K562 (cell line): ENCODE measurements around the gene EPHB3. TPM values are rescaled to one million over a fixed set of nuclear protein-coding genes. Genes with fewer than 3 reads are reported as not detected.

ENCODE experiments used
- ATAC-seq: fragments of 200-7000 bp; cut with Tn5 transposase; 3 replicates; pipeline ENCODE4 v1.9.1; 2020; ENCODE audit warnings: moderate library complexity
- BruUV-seq: library from RNA; stranded (reverse); fragments of 400-500 nt; replicated peaks from 2 replicates; lab custom pipeline; 2021; lab: Mats Ljungman, UMichigan
- CTCF ChIA-PET: fragments of 300-600 bp; formaldehyde crosslinking; extraction: SDS; loops from one replicate; lab custom pipeline; 2021; ENCODE audit warnings: low intra/inter-chr PET ratio; lab: Yijun Ruan, JAX
- POLR2A ChIA-PET: fragments of 300-600, 350-650 bp; sonication (Branson Sonifier 250); formaldehyde crosslinking; extraction: SDS; loops from one replicate; lab custom pipeline; 2021; ENCODE audit warnings: antibody characterized with exemption, inconsistent platforms; lab: Yijun Ruan, JAX
- DNase-seq, 4 experiments: peaks; one replicate each; pipeline versions ENCODE4 v3.0.0 to v3.0.0-alpha.2; 2011 to 2018; ENCODE audit warnings: low spot score in 3 of 4, mixed read lengths in 3 of 4; ENCODE audit errors: extremely low read depth in 1 of 4
- FAIRE-seq: peaks from 2 replicates; lab custom pipeline; 2011; peaks lifted over from hg19 to GRCh38; lab: Jason Lieb, UNC
- H2AFZ ChIP-seq: 2 replicates; pipeline ENCODE4 v1.6.0; 2011; ENCODE audit warnings: low read depth, low read length, control low read depth, inconsistent platforms
- H3K27ac ChIP-seq: fragments of 200-600 bp; 3 replicates; pipeline ENCODE4 v1.8.0; 2011; ENCODE audit warnings: low read depth, mild to moderate bottlenecking, control low read depth, inconsistent platforms, low read length, moderate library complexity, mixed read lengths; ENCODE audit errors: extremely low read depth
- H3K27me3 ChIP-seq, 2 experiments: fragments of 300-600 bp in 1 of 2; 2 replicates in 1 of 2; 3 replicates in 1 of 2; pipeline versions ENCODE4 v1.6.0 to v1.8.0; 2011; ENCODE audit warnings: inconsistent platforms in 2 of 2, low read length in 2 of 2, mild to moderate bottlenecking in 1 of 2, mixed read lengths in 1 of 2, moderate library complexity in 1 of 2; ENCODE audit not compliant: control insufficient read depth in 2 of 2, insufficient read depth in 2 of 2
- H3K36me3 ChIP-seq: fragments of 300-600 bp; 3 replicates; pipeline ENCODE4 v1.8.0; 2011; ENCODE audit warnings: mild to moderate bottlenecking, low read length, inconsistent platforms; ENCODE audit not compliant: control insufficient read depth, insufficient read depth
- H3K4me1 ChIP-seq, 2 experiments: fragments of 200-600 bp in 1 of 2; replicated peaks in 1 of 2; 2 replicates in 1 of 2; 3 replicates in 1 of 2; pipeline versions ENCODE4 v1.5.1 to v1.8.0; 2011; ENCODE audit warnings: inconsistent platforms in 2 of 2, low read length in 2 of 2, mild to moderate bottlenecking in 1 of 2, mixed read lengths in 1 of 2, moderate library complexity in 1 of 2; ENCODE audit not compliant: control insufficient read depth in 2 of 2, insufficient read depth in 2 of 2
- H3K4me2 ChIP-seq: 2 replicates; pipeline ENCODE4 v1.6.1; 2011; ENCODE audit warnings: low read length, control low read depth, inconsistent platforms, mixed read lengths; ENCODE audit not compliant: insufficient read depth
- H3K4me3 ChIP-seq: fragments of 200-600 bp; sonication (generic), shearing (Covaris generic); 2 replicates; pipeline ENCODE4 v1.5.1; 2016; ENCODE audit warnings: control low read depth, inconsistent platforms
- H3K79me2 ChIP-seq: fragments of 200-600 bp; 3 replicates; pipeline ENCODE4 v1.8.0; 2011; ENCODE audit warnings: low read length, inconsistent platforms; ENCODE audit not compliant: control insufficient read depth, insufficient read depth
- H3K9ac ChIP-seq, 2 experiments: 2 replicates each; pipeline versions ENCODE4 v1.6.0 to v1.6.1; 2011; ENCODE audit warnings: low read depth in 2 of 2, low read length in 2 of 2, control low read depth in 1 of 2, inconsistent platforms in 1 of 2, mild to moderate bottlenecking in 1 of 2, mixed read lengths in 1 of 2; ENCODE audit not compliant: insufficient read depth in 1 of 2
- H3K9me1 ChIP-seq: one replicate; pipeline ENCODE4 v1.6.0; 2011; ENCODE audit warnings: inconsistent platforms, mild to moderate bottlenecking, low read length, moderate library complexity; ENCODE audit not compliant: control insufficient read depth, insufficient read depth
- H3K9me3 ChIP-seq: replicated peaks from 2 replicates; pipeline ENCODE4 v1.5.1; 2011; ENCODE audit warnings: low read depth, low read length, inconsistent platforms; ENCODE audit not compliant: control insufficient read depth, insufficient read depth
- H4K20me1 ChIP-seq: replicated peaks from 2 replicates; pipeline ENCODE4 v1.6.1; 2011; ENCODE audit warnings: low read length, inconsistent platforms, mixed read lengths; ENCODE audit not compliant: control insufficient read depth, insufficient read depth
- BCOR ChIP-seq: fragments of 450-650 bp; IDR thresholded peaks from 2 replicates; pipeline ENCODE4 v1.6.1; 2016
- CHD1 ChIP-seq: fragments of 200-600 bp; sonication (generic); IDR thresholded peaks from one replicate; pipeline ENCODE4 v1.6.1; 2012; ENCODE audit warnings: mild to moderate bottlenecking, moderate library complexity, low read length, inconsistent platforms
- CHD4 ChIP-seq: fragments of 200-600 bp; sonication (generic); IDR thresholded peaks from 3 replicates; pipeline ENCODE4 v1.6.1; 2012; ENCODE audit warnings: low read depth, mild to moderate bottlenecking, mixed read lengths, low read length, inconsistent platforms; ENCODE audit not compliant: insufficient read depth, insufficient replicate concordance, poor library complexity, severe bottlenecking
- HOXB6 ChIP-seq: fragments of 250-450 bp; sonication (Bioruptor Pico); IDR thresholded peaks from 2 replicates; pipeline ENCODE4 v1.5.1; 2022; ENCODE audit warnings: mild to moderate bottlenecking, borderline replicate concordance
- HSF4 ChIP-seq: fragments of 250-450 bp; sonication (Bioruptor Pico); IDR thresholded peaks from 2 replicates; pipeline ENCODE4 v2.1.2; 2022; ENCODE audit warnings: mild to moderate bottlenecking, moderate library complexity, borderline replicate concordance
- JUNB ChIP-seq: fragments of 450-650 bp; formaldehyde crosslinking; conservative IDR thresholded peaks from 2 replicates; pipeline ENCODE4 v1.4.0; 2020; ENCODE audit warnings: mild to moderate bottlenecking
- MTA3 ChIP-seq: fragments of 450-650 bp; formaldehyde crosslinking; IDR thresholded peaks from 2 replicates; pipeline ENCODE4 v1.6.1; 2017; ENCODE audit warnings: mild to moderate bottlenecking, borderline replicate concordance
- RBM22 ChIP-seq: fragments of 200-400 bp; formaldehyde crosslinking; IDR thresholded peaks from 2 replicates; pipeline ENCODE4 v1.6.1; 2018; ENCODE audit warnings: low read length, low read depth; ENCODE audit not compliant: poor library complexity, severe bottlenecking
- SMARCA4 ChIP-seq: fragments of 450-650 bp; IDR thresholded peaks from 2 replicates; pipeline ENCODE4 v1.6.1; 2016
- SREBF2 ChIP-seq: sonication (generic); formaldehyde crosslinking; IDR thresholded peaks from 2 replicates; pipeline ENCODE4 v1.4.0; 2020; ENCODE audit warnings: mild to moderate bottlenecking, missing genetic modification reagents
- UBTF ChIP-seq, 2 experiments: IDR thresholded peaks; 2 replicates each; pipeline ENCODE4 v1.6.1; 2012; ENCODE audit warnings: improper control_type of control experiment in 2 of 2, low read depth in 2 of 2, low read length in 2 of 2, borderline replicate concordance in 1 of 2
- XRCC4 ChIP-seq: IDR thresholded peaks from one replicate; pipeline ENCODE4 v1.6.1; 2011; ENCODE audit not compliant: insufficient read depth, insufficient read length; ENCODE audit errors: extremely low read depth
- ZNF696 ChIP-seq: fragments of 250-450 bp; sonication (Bioruptor Pico); conservative IDR thresholded peaks from 2 replicates; pipeline ENCODE4 v1.4.0; 2020; ENCODE audit warnings: mild to moderate bottlenecking, moderate library complexity
- WGBS: fragments of 100-300 bp; shearing (Covaris generic); methylation state at CpG from one replicate; pipeline ENCODE4 v1.1.6; 2016; ENCODE audit warnings: low coverage, mixed read lengths; ENCODE audit not compliant: insufficient coverage; ENCODE audit errors: missing lambda C conversion rate; 5-methylcytosine and 5-hydroxymethylcytosine counted together
- in situ Hi-C: fragments of 300-500 bp; cut with MboI; formaldehyde crosslinking; loops from 4 replicates; pipeline ENCODE4 v1.15.0; 2018; ENCODE audit warnings: inconsistent platforms, mixed read lengths
- intact Hi-C: fragments of 100-400 bp; cut with micrococcal nuclease; formaldehyde crosslinking; loops from 2 replicates; pipeline ENCODE4 v1.14.2; 2022
- polyA plus RNA-seq, 8 experiments: library from polyadenylated mRNA; depleted of rRNA in 4 of 8; stranded (reverse) in 5 of 8; unstranded in 3 of 8; fragments of >200 nt; fragmentation: Nextera tagmentation in 2 of 8; fragmentation: Illumina TruSeq in 1 of 8; extraction: Ambion mirVana in 2 of 8; extraction: Trizol in 1 of 8; gene quantifications; 2 replicates each; pipeline versions ENCODE4 v1.2.1 to v1.2.3, GENCODE V29; 2011 to 2014; ENCODE audit warnings: inconsistent platforms in 1 of 8, missing spikeins in 1 of 8
- total RNA-seq, 7 experiments: library from RNA; depleted of rRNA in 6 of 7; stranded (reverse); fragments of >200 nt in 6 of 7; fragmentation: Illumina TruSeq in 2 of 7; extraction: Trizol in 2 of 7; gene quantifications; 2 replicates each; pipeline versions ENCODE4 v1.2.1 to v1.2.3, GENCODE V29; 2011 to 2021; ENCODE audit warnings: low replicate concordance in 1 of 7

The EPHB3 gene
- total and polyA plus RNA-seq, 9 of the 15 experiments (the other 6 are each of a cell fraction or from before 2014, with no cell fraction given) = not detected

DNA sequence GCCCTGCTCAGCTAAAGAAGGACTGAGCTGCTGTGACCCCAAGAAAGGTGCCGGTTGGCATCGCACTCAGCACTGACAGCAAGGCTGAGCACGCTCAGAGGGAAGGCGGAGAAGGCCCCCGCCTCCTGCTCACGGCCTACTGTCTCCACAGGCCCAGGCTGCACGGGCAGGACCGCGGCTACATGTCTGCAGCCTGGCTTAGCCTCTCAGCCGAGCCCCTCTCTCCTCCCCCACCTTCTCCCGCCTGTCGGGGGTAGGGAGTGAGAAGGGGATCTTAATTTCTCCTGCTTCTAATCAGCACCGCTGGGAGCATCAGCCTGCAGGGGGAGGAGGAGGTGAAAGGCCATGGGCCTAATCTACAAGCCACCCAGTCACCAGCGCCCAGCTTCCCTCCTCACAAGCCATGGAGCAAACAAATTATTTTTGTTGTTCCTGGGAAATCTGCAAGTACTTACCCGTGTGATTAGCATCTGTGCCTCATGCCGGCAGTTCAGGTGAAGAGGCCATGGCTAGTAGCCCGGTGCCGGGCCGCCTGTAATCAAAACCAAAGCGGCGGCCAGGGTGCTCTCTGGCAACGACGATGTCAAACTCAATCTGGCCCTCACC is 68.1 kb downstream of the EPHB3 start:
- WGBS = 5% methylated on average over 19 of the region's 23 CpGs
- Histone ChIP-seq H4K20me1 (no peaks in the 10 kb centered on the region), H3K79me2 (no peaks in the 10 kb centered on the region), H3K4me1 (peaks cover 0 to 3% of the 10 kb centered on the region in 2 experiments; a peak in 1 of 5 replicates), H3K4me3 (no peak overlapping the region), H3K9me3 (no peaks in the 10 kb centered on the region), H3K9me1 (no peaks in the 10 kb centered on the region), H3K27ac (no peak overlapping the region), H2AFZ (no peak overlapping the region), H3K9ac (no peak overlapping the region), H3K27me3 (peaks cover 50 to 87% of the 10 kb centered on the region in 2 experiments), H3K36me3 (no peaks in the 10 kb centered on the region), H3K4me2 (no peak overlapping the region)
- intact Hi-C loops = no loop called here
- ChIA-PET POLR2A (interaction anchor here (0.6 kb wide), 3 partner anchors 16 to 78 kb away, joined by 3 to 4 read pairs (median 3); no protein-coding TSS in a partner anchor), CTCF (no interaction called here)
- no peak for DNase-seq
- no TSS peak for BruUV-seq
- no peak for FAIRE-seq
- TF ChIP-seq HSF4 = no peak
- no peak for TF ChIP-seq CHD4
- TF ChIP-seq SREBF2 (CRISPR knock-in tag) = no peak
- in situ Hi-C loops = no loop called here
- peak; percentile 29; the same call in 2 of the 3 replicates for ATAC-seq

GRCh38 chr3:184630861-184631471 is 69.4 kb downstream of the EPHB3 start:
- DNase-seq (no peak), ATAC-seq (no peak), FAIRE-seq (no peak)
- intact Hi-C loops (no loop called here), in situ Hi-C loops (no loop called here)
- no peaks in the 10 kb centered on the region for H3K9me3 ChIP-seq
- no peaks in the 10 kb centered on the region for H3K36me3 ChIP-seq
- WGBS = 13% methylated on average over 15 of the region's 15 CpGs
- no peak overlapping the region for H2AFZ ChIP-seq
- H4K20me1 ChIP-seq = 0 out of 2 replicates have a peak, but pooled peaks cover 3% of the 10 kb centered on the region
- H3K27ac ChIP-seq = no peak overlapping the region
- peaks cover 0 to 6% of the 10 kb centered on the region in 2 experiments; a peak in 1 of 5 replicates for H3K4me1 ChIP-seq
- ChIA-PET CTCF (no interaction called here), POLR2A (interaction anchor here (0.9 to 1.0 kb wide), 2 partner anchors 8 to 9 kb away, joined by 4 read pairs; no protein-coding TSS in a partner anchor)
- no peak overlapping the region for H3K4me3 ChIP-seq
- H3K4me2 ChIP-seq = no peak overlapping the region
- no peaks in the 10 kb centered on the region for H3K9me1 ChIP-seq
- peaks cover 60 to 92% of the 10 kb centered on the region in 2 experiments for H3K27me3 ChIP-seq
- BruUV-seq = no TSS peak
- no peak overlapping the region for H3K9ac ChIP-seq
- H3K79me2 ChIP-seq = no peaks in the 10 kb centered on the region
- no peak for TF ChIP-seq UBTF (IDR thresholded peaks at IDR 0.05; ENCODE audit: borderline replicate concordance in 1 of 2, low read depth in 2 of 2, low read length in 2 of 2)
- no peak for TF ChIP-seq HOXB6 (CRISPR knock-in tag)
- no peak for TF ChIP-seq SMARCA4
- TF ChIP-seq BCOR = no peak
- no peak for TF ChIP-seq JUNB (CRISPR knock-in tag)
- TF ChIP-seq RBM22 = no peak
- TF ChIP-seq ZNF696 (CRISPR knock-in tag) = no peak
- no peak for TF ChIP-seq XRCC4
- TF ChIP-seq MTA3 = no peak
- TF ChIP-seq CHD1 = no peak
